GM19468 (cell line): ENCODE data around the gene CROCC2.
"Not testable (repeated sequence)": the region's sequence is repeated elsewhere in the genome, so short reads cannot be mapped to it uniquely, and the experiment has no call there.

Source experiments
- ATAC-seq: cut with Tn5 transposase; IDR thresholded peaks from one replicate; pipeline ENCODE4 v1.9.1; 2021; ENCODE audit warnings: mild to moderate bottlenecking, moderate library complexity, moderate number of reproducible peaks; ENCODE audit not compliant: unreplicated experiment; ENCODE audit errors: extremely low read depth

The CROCC2 gene

DNA sequence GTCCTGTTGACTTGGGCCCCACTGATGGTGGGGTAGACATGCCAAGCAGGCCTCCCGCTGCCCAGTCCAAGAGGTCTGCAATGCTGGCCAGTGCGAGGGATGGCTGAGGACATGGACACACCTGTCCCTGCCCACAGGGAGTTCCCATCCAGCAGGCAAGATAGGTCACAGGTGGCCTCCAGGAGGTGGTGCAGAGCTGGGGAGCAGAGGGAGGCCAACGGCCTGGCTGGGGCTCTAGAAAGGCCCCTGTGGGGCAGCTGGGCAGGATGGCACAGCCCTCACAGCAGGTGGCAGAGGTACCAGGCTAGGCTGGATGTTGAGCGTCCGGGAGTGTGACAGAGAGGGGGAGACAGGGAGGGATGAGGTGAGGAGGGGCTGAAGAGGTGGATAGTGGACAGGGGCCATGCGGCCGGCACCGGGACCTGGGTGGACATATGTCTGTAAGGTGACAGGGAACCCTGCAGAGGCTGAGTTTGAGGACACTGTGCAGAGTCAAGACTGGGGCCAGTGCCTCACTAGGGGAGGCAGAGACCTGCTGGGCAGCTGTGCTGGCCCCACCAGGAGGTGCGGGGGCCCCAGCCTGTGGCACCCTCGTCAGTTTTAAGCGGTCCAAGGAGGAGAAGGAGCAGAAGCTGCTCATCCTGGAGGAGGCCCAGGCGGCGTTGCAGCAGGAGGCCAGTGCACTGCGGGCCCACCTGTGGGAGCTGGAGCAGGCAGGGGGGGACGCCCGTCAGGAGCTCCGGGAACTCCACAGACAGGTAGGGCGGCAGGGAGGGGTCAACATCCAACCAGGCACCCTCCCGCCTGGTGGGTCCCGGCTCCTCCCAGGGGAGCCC is 58.0 kb downstream of the CROCC2 start:
- no peak for ATAC-seq

DNA sequence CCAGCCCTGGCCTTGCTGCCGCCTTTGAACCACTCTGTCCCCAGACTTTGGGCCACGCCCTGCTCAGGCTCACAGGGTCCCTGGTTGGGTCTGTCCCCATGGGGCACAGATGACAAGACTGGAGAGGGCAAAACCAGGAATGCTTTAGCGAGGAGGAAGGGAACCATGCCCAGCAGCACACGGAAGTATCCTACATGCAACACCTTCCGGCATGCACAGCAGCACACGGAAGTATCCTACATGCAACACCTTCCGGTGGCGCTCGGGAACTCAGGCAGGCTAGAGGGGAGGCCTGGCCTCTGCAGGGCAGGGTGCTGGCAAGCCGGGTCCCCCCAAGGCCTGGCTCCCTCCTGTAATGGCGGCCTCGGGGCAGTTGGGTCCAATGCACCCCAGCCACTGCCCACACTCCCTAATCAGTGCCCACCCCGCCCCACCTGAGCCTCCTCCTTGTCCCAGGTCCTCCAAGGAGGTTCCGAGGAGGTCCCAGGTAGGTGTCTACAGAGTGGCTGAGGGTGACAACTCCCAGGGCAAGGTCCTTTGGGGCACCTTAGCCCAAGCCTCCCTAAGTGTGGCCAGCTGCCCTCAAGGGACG is 58.7 kb downstream of the CROCC2 start:
- ATAC-seq, result no peak

DNA sequence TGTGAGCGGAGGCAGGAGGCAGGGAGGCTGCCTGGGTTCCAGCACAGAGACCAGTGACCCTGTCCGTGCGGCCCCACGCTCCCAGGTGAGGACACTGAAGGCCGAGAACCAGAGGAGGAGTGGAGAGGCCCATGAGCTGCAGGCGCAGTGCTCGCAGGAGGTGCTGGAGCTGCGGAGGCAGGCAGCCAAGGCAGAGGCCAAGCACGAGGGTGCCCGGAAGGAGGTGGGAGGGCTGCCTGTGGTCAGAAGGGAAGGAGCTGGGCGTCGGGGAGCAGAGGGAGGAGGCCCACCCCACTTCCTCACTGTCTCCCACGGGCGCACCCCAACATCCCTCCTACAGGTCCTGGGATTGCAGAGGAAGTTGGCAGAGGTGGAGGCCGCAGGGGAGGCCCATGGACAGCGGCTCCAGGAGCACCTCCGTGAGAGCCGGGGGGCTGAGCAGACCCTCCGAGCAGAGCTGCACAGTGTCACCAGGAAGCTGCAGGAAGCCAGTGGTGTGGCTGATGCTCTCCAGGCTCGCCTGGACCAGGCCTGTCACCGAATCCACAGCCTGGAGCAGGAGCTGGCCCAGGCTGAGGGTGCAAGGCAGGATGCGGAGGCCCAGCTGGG is 59.3 kb downstream of the CROCC2 start:
- ATAC-seq, result no peak

DNA sequence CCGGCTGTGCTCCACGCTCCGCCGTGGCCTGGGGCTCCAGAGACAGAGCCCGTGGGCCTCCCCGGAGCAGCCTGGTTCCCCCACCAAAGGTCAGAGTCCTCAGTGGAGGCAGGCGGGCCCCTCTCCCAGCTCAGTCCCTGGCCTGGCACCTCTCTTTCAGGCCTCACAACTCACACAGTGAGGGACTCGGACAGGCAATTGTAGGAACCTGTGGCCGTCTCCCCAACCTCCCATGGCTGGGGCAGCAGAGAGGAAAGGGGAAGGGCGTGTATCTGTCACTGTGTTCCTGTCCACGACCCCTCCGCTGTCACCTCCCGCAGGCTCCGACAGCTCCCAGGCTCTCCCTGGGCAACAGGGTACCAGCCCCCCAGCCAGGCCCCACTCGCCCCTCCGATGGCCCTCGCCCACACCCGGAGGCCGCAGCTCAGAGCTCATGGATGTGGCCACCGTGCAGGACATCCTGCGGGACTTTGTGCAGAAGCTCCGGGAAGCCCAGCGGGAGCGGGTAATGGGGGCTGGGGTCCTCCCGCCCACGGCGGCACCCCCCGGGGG is 59.8 kb downstream of the CROCC2 start:
- no peak for ATAC-seq

DNA sequence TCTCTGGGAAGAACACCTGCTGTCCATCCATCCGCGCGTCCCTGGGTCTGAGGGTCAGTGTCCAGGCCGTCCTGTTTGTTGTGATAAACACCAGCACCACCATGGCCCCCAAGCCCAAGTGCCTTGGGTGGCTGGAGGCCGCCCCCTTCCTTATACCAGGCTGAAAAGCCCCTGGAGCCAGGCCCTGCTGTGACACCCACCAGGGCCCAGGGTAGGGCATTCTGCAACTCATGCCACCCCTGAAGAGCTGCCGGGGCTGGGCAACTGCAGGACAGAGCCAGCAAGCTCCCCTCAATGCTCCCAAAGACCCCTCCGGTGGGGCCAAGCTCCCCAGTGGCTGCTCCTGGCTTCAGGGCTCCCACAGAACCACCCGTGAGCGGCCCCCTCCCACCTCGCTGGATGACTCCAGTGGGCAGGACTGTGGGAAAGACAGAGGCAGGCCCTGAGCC is 60.3 kb downstream of the CROCC2 start:
- ATAC-seq, result no peak

DNA sequence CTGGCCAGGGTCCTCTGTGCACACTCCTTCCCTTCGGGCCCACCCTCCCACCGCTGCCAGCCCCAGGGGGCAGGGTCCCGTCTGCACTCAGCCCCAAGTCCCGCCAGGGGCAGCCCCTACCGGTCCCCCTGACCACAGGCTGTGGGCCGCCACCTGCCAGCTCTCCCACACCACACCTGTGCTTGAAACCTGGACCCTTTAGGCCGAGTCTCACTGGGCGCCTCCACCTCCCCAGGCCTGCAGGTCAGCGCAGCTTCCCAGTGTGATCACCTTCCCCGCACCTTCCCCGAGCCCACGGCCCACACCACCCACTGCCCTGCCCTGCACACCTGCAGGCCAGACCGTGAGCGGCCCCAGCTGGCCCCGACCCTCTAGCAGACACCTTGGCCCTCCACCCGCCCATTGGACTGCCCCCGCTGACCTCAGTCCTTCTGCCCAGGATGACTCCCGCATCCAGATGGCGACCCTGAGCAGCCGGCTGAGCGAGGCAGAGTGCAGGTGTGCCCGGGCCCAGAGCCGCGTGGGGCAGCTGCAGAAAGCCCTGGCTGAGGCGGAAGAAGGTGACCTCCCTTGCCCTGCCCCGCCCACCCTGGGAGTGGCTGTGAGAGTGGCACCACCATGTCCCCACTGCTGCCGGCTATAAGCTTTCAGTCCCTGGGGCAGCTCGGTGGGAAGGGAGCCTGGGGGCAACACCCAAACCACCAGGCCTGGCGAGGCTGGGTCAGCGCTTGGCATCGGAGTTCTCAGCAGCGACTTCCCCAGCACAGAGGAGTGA is 61.0 kb downstream of the CROCC2 start:
- no peak for ATAC-seq

DNA sequence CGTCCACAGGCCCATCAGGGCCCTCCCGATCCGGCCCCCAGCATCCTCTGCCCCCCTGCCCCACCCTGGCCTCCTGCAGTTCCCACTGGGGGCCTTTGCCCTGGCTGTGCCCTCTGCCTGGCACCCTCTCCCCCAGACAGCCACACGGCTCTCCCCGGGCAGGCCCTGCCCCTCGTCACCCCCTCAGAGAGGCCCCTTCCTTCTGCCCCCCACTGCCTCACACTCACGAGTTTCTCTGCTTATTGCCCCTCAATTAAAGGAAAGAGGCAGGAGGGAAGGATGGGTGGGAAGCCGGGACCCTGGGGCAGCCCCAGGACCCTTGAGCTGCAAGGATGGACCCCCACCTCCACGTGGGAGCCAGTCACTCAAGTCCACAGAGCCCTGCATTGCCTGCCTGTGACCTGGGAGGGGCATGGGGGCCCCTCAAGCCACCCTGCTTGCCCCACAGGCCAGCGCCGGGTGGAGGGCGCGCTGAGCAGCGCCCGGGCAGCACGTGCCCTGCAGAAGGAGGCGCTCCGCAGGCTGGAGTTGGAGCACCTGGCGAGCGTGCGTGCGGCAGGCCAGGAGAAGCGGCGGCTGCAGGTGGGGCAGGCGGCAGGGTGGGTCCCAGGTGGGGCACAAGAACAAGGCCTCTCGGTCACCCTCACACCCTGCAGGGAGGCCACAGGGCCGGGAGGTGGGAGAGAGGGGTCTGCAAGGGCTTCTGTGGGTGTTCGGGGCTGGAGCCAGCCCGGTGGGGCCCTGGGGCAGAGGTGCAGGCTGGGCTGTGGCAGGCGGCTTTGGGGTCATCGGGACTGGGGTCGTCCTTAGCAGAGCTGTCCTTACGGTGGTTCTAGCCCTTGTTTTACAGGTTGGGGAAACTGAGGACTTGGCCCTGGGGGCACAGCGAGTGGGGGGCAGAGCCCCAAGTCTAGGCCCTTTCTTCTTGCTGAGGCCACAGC is 61.8 kb downstream of the CROCC2 start:
- ATAC-seq, result no peak

DNA sequence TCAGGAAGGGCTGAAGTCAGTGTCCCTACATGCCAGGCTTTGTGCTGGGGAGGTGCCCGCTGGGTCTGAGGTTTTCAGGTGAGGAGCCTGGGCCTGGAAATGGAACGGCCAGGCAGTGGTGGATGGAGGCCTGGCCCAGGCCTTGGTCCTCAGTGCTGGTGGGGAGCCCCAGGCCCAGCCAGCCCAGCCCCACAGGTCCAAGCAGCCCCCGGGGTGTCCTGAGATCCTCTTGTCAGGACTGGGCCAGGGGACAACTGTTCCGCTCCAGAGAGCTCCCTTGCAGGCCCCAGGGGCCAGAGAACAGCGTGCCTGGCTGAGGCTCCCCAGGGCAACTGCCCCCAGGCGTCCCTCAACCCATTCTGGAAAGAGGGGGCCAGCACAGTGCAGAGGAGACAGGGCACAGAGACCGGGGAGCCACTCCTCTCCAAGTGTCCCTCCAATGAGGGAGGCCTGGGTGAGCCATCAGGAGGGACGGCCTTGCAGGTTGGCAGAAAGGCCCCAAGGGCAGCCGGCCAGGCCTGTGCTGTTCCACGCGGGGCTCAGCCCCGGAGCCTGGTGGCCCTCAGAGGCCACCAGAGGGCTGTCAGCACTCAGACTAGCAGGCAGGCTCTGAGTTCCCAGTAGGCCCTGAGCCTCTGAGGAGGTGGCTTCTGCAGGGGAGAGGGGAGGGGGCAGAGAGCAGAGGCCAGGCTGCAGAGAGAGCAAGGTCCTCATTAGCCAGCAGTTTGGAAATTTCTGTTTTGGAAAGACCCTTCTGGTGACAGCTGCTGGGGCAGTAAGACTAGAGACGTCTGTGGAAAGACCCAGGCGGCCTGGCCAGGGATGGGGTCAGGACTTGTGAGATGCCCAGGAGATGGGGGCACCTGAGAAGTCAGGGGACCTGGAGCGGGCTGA is 62.8 kb downstream of the CROCC2 start:
- no peak for ATAC-seq

DNA sequence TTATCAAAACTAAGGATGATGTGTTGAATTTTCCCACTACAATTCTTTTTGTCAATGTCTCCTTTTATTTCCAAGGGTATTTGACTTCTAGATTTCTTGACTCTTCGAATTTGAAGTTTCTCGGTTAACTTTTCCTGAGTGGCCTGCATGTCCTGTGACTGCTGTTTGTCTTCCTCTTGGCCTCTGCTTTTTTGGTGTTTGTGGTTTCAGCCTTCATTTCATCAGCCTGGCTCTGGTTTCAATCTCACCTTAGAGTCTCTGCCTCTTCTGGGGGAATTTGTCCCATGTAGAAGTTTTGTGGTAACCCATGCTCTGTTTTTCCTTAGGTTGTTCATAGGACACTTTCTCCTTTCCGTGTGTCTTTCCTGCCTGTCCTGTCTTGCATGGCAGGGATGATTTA is 64.0 kb downstream of the CROCC2 start:
- no peak for ATAC-seq

DNA sequence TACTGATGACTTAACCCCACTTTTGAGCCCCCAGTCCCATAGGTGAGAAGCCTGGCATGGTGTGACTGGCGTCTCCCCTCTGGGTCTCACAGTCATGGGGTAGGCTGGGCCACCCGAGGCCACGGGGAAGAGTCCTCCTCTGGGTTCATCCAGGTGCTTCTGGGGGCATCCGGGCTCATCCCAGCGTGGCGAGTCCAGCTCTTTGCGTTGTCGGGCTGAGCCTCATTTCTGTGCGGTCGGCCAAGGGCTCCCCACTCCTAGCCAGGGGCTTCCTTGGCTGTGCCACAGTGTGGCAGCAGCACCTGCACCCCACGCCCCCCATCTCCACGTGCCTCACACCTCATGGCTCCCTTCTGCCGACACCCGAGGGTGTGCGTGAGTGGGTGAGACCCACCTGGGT is 64.7 kb downstream of the CROCC2 start:
- ATAC-seq, result no peak

DNA sequence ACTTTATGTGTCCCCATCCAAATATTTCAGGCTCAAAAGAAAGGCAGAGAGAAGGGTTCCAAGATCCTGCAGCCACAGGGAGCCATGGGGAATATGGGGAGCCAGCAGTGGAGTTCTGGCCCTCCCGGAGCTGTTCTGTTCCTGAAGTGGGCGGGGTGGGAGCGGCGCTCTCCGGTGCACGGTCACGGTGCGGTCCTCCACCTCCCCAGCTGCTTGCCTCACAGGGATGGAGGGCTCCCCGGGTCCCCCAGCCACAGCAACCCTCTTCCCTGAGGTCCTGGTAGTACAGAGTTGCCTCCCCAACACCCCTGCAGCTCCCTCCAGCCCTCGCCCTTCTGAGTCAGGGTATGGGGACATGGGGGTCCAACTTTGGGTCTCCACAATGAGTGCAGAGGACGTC is 66.1 kb downstream of the CROCC2 start:
- ATAC-seq, result no peak

DNA sequence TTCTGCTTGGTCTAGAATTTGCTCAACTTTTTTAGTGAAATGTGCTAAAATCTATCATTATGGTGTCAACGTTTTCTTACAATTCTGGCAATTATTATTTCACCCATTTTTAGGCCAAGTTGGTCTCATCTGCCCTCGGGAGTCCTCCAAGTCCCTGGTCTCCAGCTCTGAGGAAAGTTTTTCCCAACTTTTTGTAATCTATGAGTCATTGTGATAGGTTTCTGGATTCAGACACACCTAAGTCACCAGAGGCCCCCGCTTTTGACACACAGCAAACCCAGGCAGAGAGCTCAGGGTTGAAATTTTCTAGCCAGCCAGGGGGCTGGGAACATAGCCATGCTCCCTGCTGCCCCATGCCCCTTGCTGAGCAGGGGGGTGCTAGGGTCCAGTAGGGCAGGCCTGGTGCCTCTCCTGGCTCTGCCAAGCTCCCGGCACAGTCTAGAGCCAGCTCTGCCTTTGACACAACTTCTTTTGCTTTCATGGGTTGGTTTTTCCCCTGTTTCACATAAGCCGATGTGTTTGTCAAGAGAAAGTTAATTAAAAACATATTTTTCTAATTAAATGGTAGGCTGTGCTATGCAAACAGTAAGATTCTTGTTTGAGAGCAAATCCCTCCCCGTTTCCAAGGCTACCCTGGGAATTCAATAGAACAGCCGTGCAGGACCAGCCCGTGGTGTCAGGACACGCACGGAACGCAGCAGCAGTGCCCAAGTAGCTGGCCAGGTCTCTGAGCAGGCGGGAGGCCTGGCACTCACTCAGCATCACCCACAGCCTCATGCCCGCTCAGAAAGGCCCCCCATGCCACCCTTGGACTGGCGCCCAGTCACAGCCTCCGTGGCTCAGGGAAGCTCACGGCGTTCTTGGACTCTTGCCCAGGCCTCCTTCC is 66.7 kb downstream of the CROCC2 start:
- no peak for ATAC-seq

DNA sequence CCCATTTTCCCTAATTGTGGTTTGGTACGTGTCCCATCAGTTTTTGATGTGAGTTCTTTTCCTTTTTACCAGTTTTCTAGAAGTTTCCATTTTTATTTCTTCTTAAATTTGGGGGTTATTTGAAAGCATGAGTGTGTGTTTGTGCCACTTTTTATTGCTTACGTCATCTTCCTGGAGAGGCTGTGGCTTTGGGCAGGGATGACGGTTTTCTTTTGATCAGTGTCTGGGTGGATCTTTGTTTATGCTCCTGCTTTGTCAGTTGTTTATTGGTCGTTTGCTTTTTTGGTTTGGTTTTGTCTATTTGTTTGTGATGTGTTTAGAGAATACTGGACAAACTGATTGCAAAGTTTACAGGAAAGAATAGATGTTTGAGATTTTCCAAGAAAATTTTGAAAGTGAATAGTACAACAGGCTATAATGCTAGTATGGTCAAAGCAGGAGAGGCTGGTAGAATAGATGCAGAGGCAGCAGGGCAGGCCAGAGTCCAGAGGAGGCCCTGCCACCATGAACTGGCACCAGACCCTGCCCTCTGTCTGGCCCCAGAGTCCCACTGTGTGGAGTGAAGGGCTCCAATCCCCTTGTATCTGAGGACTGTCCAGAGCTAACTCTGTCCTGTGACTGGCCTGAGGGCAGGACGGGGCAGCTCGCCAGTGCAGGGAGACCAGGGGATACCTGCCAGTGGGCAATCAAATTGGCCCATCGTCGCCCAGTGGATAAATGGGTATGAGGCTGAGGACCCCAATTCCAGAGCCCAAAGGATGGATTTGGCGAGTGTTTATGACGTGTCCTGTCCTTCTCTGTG is 68.8 kb downstream of the CROCC2 start:
- ATAC-seq, result no peak

DNA sequence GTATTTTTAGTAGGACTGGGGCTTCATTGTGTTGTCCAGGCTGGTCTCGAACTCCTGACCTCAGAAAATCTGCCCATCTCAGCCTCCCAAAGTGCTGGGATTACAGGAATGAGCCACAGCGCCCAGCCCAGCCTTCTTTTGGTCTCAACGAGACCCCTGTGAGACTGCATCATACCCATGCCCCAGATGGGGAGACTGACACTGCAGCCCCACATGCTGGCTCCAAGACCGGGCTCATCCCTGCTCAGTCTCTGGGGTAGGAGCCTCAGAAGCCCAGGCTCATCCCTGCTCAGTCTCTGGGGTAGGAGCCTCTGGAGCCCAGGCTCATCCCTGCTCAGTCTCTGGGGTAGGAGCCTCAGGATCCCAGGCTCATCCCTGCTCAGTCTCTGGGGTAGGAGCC is 69.8 kb downstream of the CROCC2 start:
- ATAC-seq, result not testable (repeated sequence)

DNA sequence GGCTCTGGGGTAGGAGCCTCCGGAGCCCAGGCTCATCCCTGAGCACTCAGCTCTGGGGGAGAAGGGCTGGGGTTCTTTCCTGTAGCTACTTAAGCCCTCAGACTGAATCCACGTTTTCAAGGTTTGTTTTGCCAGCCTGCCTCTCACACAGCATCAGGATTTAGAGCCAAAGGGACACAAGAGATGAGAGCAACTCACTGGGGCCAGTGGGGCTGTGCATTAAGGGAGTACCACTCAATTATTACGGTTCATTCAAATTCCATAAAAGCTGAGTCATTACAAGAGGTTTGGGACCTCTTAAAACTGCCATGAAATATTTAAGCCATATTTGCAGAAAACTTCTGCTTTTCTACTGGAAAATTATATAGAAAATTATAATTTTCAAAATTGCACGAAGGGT is 75.1 kb downstream of the CROCC2 start:
- ATAC-seq, result no peak

DNA sequence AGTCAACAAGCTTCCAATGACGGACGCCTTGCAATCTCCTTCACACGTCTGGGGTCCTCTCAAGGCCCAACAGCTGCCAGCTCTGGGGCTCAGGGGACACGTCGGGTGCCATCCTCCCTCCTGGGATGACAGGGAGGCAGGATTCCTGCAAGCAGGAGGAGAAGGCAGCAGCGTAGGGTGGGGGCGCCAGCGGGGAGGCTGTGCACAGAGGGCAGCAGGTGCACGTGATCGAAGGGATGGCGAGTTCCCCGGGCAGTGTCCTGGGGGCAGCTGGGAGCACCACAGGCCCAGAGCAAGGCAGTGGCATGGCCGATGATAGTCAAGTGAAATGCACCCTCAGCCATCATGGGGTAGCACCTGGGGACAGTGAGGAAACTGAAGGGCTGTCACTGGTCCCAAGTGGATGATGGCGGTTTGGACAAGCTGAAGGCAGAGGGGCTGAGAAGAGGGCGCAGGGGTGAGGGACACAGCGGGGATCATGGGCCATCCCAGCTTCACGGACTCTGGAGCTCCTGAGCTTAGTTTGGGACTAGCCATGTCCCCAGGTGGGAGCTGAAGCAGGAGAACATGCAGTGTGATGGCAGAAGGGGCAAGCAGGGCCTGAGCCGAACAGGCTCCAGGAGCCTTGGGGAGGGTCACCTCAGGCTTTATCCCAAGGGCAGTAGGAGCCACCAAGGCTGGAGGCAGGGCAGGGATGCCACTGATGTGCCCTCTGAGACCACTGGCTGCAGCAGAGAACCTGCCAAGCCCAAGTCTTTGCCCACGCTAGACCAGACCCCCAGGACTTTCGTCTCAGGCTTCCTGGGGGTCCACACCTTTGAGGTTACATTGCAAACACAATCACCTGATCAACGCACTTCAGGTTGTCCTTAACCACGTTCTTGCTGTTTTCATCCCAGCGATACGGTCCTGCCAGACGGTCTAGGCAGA is 76.0 kb downstream of the CROCC2 start:
- no peak for ATAC-seq
